Activated naive CD4-positive, alpha-beta T cell treated with anti-CD3 and anti-CD28 coated beads for 36 hours (primary cell): Measurements from ENCODE around the gene ADGRE2. TPM values are rescaled to one million over a fixed set of nuclear protein-coding genes. Genes with fewer than 3 reads are reported as not detected.

ENCODE experiments used
- total RNA-seq, 2 experiments: library from RNA; stranded (reverse); gene quantifications; one replicate each; pipeline ENCODE4 v1.2.3, GENCODE V29; 2021

Gene ADGRE2
- total RNA-seq, 2 experiments from 2014 or later = 0.40 to 0.45 TPM

Other genes with a start within 250 kb of the ADGRE2 start
- gene TECR, start 249.0 kb downstream of the ADGRE2 start, total RNA-seq = 100 to 1,000 TPM; 102 to 105 TPM
- gene NDUFB7, start 206.5 kb downstream of the ADGRE2 start, total RNA-seq = 100 to 1,000 TPM; 117 to 123 TPM
- gene CLEC17A, start 195.5 kb downstream of the ADGRE2 start, total RNA-seq = under 1 TPM; 0.15 to 0.26 TPM
- not detected for gene ADGRE3, start 103.7 kb downstream of the ADGRE2 start, total RNA-seq
- 10 to 100 TPM; 28.6 to 31.7 TPM for gene ZNF333, start 88.5 kb downstream of the ADGRE2 start, total RNA-seq
- not detected for gene OR7A5, start 56.6 kb upstream of the ADGRE2 start, total RNA-seq
- not detected for gene OR7C1, start 56.6 kb upstream of the ADGRE2 start, total RNA-seq
- not detected for gene OR7A10, start 70.4 kb upstream of the ADGRE2 start, total RNA-seq
- gene OR7A17, start 107.6 kb upstream of the ADGRE2 start, total RNA-seq = not detected
- not detected for gene OR7C2, start 162.9 kb upstream of the ADGRE2 start, total RNA-seq
- gene SLC1A6, start 201.3 kb upstream of the ADGRE2 start, total RNA-seq = not detected